HG02884 (cell line): ENCODE measurements around the gene DDIT3.
A peak's percentile ranks its signal among the peaks of the same experiment; 100 is the strongest.

ENCODE experiments used
- ATAC-seq: cut with Tn5 transposase; IDR thresholded peaks from one replicate; pipeline ENCODE4 v1.9.1; 2021; ENCODE audit warnings: mild to moderate bottlenecking, moderate library complexity; ENCODE audit not compliant: unreplicated experiment

Gene DDIT3

DNA sequence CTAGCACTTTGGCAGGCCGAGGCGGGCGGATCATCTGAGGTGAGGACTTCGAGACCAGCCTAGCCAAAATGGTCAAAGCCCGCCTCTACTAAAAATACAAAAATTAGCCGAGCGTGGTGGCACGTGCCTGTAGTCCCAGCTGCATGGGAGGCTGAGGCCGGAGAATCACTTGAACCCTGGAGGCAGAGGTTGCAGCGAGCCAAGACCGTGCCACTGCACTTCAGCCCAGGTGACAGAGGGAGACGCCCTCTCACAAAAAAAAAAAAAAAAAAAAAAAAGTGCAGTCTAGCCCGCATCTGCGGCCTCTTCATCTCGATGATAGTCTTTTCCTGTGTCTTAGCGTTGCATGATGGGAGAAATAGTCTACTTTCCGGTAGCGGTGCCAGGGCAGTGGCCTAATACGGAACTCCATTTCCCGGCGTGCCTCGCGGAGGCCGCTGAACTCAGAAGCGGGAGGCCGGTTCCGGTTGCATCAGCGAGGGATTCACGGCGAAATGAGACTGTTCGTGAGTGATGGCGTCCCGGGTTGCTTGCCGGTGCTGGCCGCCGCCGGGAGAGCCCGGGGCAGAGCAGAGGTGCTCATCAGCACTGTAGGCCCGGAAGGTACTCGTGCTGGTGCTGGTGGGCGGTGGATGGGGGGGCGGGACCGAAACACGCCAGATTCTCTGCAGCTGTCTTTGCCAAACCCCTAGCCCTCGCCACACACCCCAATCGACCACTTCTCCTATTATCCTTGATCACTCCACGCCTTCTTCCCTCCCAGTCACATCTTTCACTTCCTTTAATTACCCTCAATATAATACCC, 32.5 kb downstream of the DDIT3 start, which contains the start of gene MARS1:
TSS of gene MARS1 (plus strand) at position 472 of the 805 bp plus-strand sequence. CDS start at position 495, 23 bp downstream.
- peak; percentile 97 for ATAC-seq

- no peak for ATAC-seq
These were observed 33.2 kb downstream of the DDIT3 start for GRCh38 chr12:57487055-57487596.

- ATAC-seq: no peak
These were observed 34.6 kb downstream of the DDIT3 start for GRCh38 chr12:57485695-57486094.

- no peak for ATAC-seq
These were observed 36.8 kb downstream of the DDIT3 start for GRCh38 chr12:57483466-57483865.

DNA sequence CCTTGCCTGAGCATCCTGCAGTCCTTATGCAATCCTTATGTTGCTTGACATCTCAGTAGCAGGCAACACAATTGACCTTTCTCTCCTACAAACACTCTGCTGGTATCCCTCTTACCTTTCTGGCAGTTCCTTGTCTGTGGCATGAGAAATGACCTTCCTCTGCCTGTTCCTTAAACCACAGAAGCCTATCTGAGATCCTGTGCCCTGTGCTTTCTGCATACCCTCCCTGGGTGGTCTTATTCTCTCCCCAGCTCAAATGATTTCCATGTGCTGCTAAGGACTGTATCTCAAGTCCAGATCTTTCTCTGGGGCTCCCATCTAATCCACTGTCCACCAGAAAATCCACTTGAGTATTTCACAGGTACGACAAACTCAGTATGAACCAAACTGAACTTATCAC, 38.6 kb downstream of the DDIT3 start:
- no peak for ATAC-seq

DNA sequence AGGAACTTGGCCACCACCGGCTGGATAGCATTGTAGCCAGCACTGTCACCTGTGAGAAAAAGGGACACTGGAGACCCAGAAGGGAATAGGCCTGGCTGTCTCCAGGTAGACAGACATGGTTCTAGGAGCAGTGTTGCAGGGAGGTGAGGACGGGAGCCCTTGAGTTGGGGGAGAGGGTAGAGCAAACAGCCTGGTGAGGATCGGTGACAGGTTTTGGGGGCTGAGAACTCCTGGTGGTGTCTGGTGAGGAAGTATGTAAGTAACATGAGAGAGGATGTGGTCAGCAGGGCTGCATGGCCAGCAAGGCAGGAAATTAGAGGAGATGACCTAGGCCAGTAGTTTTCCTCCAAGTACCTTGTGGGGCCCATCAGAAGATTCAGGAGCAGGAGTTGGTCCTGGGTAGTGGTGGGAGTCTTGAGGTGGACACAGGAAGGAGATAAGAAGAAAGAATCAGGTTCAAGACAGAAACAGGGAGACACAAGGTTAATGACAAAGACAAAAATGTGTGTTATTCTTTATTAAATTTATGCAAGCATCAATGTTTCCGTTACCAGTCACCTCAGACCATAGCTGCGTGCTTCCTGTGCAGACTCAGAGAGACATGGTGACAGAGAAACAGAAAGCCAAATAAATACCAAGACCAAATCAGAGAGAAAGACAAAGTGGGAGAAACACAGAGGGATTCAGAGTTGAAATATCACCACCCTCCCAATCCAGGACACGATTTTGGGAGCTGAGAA, 40.8 kb downstream of the DDIT3 start, which contains the start of gene ARHGAP9:
TSS of gene ARHGAP9 (minus strand) at position 491 of the 740 bp plus-strand sequence. CDS start at position 31, 460 bp downstream.
- peak; percentile 35 for ATAC-seq

DNA sequence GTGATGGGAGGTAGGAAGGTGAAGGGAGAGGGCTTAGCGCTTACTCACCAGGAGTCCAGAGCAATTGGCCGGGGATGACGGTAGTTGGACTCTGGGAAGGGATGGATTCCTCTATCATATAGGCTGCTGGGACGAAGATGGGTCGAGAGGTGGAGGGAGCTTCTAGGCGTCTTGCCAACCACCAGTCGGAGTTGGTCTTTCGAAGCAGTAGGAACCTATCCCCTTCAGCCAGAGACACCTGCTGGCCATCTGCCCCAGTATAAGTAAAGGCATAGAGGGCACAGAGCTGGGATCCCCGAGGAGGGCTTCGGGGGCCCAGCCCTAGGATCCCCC, 41.3 kb downstream of the DDIT3 start:
- no peak for ATAC-seq

DNA sequence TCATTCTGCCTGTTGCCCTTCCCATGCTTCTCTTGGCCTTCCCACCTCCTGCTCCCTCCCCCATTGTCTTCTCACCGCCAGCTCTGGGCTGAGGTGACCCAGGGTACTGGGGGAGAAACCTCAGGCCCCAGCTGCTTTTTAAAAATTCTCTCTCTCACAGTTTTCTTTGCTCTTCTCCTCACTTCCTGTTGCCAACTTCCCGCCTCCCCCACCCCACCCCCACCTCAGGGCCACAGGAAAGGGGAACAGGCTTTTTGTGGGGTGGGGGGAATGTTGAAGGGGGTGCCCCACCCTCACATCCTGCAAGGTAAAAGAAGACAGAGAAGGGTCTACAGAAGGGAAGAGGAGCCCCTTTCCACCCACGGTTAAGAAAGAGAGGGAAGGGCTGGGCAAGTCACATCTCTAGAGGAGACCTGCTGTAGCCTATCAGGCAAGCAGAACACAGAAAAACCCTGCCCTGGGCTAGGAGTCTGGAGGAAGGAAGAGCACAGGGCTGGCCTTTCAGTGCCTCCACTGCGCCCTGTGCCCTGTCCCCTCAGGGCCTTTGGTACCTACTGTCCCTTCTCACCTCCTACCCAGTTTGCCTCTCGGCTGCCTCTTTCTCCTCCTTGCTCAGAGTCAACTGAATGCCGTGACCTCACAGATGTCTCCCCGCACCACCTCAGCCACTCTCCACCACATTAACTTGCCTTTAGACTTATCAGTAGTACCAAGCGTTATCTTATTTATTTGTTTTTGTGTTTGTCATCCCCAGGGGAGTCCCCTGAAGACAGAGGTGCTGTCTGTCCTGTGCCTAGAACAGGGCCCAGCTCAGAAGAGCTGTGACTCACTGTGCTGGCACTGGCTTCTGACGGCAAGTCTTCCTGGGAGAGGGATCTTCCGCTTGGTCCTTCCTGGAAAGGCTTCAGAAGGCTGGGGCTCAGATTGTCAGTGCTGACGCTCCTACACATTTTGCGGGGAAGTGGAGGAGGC, 42.3 kb downstream of the DDIT3 start:
- peak; percentile 41 for ATAC-seq

- no peak for ATAC-seq
These were observed 43.2 kb downstream of the DDIT3 start for GRCh38 chr12:57476993-57477709.

DNA sequence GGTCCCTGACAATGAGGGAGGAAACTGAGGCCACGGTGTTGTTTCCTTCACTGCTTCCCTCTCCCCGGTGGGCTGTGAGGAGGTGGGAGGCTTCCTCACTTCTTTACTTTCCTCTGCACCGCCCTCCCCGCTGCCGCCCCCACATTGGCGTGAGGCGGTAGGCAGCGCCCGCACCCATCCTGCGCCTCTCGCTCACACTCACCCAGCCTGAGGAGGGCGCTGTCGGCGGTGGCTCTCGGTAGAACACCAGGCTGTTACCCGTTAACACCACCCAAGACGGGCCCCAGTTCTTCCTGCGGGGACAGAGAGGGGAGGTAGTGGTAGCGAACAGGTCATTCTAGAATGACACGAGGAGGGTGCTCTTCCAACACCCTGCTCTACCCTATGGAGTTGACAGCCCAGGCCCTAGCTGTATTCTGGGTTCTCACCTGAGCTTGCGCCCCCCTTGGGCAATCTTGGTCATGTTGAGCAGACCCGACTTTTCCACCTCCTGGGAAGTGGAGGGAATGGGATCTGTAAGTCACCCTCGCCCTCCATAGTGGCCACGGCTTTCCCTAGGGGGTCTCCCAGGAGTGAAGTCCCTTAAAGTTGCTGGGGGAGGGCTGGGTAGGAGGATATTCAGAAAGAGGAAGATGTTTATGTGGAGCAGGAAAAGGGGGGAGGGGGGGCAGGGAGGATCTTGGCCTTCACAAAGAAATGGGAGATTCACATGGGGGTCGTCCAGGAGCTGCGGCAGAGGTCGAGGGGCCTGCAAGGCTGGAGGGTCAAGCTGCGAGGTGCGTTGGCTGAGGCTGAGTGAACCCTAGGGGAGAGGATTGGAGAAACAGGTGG, 43.9 kb downstream of the DDIT3 start:
- no peak for ATAC-seq

DNA sequence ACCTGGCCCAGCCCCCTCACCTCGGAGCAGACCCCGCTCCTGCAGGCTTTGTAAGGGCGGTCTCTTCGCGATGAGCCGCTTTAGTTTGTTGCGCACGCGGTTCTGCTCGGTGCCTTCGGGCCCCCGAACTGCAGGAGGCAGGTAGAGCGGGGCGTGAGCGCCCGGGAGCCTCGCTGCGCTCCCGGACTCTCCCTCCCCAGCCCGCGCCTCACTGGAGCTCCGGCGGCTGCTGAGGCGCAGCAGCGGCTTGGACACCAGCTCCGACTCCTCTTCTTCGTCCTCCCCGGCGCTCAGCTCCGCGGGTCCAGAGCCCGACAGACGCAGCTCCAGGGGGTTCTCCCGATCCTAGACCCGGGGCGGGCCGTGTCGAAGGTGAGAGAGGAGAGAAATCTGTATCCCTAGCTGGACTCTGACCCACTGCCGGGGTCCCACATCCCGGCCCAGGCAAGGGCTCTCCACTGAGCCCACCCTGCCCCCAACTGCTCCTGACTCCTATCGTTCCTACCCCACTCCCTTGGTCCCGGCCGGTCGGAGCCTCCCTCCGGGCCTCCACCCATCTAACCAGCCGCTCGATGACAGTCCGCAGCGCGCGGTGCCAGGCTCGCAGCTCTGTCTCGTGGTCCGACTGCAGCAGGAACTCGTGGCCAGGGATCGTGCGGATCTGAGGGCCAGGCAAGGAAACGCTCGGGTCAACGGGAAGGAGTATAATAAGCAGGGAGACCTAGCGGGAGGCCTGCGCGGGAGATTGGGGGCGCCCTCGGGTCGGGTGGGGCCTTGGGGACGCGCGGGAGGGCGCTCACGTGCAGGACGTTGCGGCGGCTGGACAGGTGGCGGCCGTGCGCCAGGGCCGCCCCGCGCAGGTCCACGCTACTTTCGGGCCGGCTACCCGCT, 44.8 kb downstream of the DDIT3 start:
- no peak for ATAC-seq

DNA sequence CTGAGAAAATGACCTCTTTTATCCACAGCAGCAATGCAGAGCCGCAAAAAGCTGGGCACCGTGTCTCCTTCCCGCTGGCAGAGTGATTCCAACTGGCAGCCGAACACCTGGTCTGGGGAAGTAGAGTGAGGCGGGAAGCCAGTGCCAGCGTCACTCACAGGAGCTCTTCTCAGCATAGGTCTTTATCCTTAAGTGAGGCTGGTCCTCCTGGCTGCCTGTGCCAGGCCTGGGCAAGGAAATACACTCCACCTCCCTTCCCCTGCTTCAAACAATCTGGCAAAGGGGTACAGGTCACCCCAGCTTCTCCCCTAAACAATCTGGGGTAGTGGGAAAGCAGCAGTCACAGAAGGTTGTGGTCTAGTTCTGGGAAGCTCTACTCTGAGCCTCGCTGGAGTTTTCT, 45.5 kb downstream of the DDIT3 start:
- ATAC-seq: no peak

GRCh38 chr12:57474430-57474829, 45.9 kb downstream of the DDIT3 start:
- no peak for ATAC-seq

- ATAC-seq: no peak
These were observed 46.4 kb downstream of the DDIT3 start for GRCh38 chr12:57473886-57474285.

DNA sequence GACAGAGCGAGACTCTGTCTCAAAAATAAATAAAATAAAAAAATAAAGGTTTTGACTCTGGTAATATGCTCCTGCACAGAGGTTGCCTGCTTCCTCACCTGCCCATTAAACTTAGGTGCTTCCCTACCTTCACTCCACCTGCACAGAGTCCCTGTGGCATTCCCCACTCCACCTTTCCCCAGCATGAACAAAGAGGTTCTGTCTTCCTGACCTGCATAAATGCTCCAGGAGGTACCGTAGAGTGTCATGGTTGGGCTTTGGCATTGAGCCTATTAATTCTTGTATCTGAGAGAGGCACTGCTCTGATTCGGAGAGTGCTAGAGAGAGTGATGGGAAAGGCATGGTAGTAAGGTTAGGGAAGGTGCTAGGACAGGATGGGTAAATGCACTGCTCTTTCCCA, 46.9 kb downstream of the DDIT3 start:
- no peak for ATAC-seq

- no peak for ATAC-seq
These were observed 47.9 kb downstream of the DDIT3 start for GRCh38 chr12:57472391-57472790.

DNA sequence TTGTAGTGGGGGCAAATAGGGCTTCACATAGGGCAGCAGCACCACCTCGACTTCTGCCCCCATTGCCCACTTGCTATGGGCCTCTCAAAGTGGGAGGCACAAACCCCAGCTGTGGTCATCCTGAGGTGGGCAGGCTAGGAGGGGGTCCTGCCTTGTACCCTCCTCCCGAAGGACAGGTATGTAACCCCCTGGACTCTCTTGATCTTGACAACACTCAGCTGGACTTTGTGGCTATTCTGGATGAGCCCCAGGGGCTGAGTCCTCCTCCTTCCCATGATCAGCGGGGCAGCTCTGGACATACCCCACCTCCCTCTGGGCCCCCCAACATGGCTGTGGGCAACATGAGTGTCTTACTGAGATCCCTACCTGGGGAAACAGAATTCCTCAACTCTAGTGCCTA, 48.7 kb downstream of the DDIT3 start:
- no peak for ATAC-seq

DNA sequence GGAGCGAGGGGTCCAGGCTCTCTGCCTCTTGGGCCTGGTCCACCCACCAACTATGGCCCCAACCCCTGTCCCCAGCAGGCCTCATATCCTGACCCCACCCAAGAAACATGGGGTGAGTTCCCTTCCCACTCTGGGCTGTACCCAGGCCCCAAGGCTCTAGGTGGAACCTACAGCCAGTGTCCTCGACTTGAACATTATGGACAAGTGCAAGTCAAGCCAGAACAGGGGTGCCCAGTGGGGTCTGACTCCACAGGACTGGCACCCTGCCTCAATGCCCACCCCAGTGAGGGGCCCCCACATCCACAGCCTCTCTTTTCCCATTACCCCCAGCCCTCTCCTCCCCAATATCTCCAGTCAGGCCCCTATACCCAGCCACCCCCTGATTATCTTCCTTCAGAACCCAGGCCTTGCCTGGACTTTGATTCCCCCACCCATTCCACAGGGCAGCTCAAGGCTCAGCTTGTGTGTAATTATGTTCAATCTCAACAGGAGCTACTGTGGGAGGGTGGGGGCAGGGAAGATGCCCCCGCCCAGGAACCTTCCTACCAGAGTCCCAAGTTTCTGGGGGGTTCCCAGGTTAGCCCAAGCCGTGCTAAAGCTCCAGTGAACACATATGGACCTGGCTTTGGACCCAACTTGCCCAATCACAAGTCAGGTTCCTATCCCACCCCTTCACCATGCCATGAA, 49.2 kb downstream of the DDIT3 start:
- no peak for ATAC-seq
